Measurements from ENCODE around the gene STAT2. TPM values are rescaled to one million over a fixed set of nuclear protein-coding genes. Genes with fewer than 3 reads are reported as not detected.
A peak's percentile ranks its signal among the peaks of the same experiment; 100 is the strongest.
"Not testable (repeated sequence)": the region's sequence is repeated elsewhere in the genome, so short reads cannot be mapped to it uniquely, and the experiment has no call there.

Gene STAT2
- total RNA-seq, 1 experiment from 2014 or later: 61.2 TPM

DNA sequence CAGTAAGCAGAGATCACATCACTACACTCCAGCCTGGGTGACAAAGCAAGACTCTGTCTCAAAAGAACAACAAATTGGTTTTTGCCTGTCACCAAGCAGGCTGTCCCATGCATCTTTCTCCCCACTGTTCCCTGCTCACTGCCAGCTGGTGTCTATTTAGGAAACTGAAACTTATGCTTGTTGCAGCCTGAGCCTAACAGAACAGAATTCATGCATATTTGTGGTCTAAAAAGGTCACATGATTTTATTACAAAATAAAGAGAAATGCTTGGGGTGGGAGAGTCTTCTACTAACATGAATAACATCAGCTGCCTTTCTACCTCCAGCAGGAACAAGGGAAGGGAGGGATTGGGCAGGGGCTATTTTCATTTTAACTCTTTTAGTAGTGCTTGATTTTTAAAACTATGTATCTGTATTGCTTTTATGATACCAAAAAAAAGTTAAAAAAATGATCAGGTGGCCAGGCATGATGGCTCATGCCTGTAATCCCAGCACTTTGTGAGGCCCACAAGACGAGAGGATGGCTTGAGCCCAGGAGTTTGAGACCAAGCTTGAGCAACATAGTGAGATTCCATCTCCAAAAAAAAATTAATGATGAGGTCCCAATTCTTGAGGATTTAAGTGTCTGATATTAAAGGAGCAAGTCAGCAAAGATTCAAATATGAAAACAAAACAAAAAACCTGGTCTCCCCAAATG lies 923 bp downstream of the STAT2 start:
- CTCF ChIA-PET: interaction anchor here (0.6 to 4.8 kb wide), 6 partner anchors 17 to 431 kb away, joined by 3 to 31 read pairs (median 4); partner anchors contain the start of genes PAN2, PYM1 and SPRYD4
- no peaks in the 10 kb centered on the region for H3K9me3 Mint-ChIP-seq (ENCODE audit: unreplicated experiment)
- H3K27ac Mint-ChIP-seq (ENCODE audit: low read depth, unreplicated experiment): peak overlapping the region; percentile 97
- intact Hi-C loops (cut with micrococcal nuclease): no loop called here
- peaks cover 8% of the 10 kb centered on the region for H3K4me1 Mint-ChIP-seq (ENCODE audit: insufficient read depth, unreplicated experiment)
- peak; percentile 59 for DNase-seq (ENCODE audit: unreplicated experiment)
- no peaks in the 10 kb centered on the region for H3K27me3 Mint-ChIP-seq (ENCODE audit: insufficient read depth, unreplicated experiment)
- H3K4me3 Mint-ChIP-seq (ENCODE audit: unreplicated experiment): peak overlapping the region; percentile 94
- BruUV-seq (replicated peaks): no TSS peak
- POLR2A ChIA-PET: interaction anchor here (0.5 to 5.3 kb wide), 39 partner anchors 9 to 477 kb away, joined by 3 to 87 read pairs (median 5); partner anchors contain the start of genes ATP5F1B, CNPY2, COQ10A and ESYT1
- no peak for TF ChIP-seq CTCF (IDR thresholded peaks at IDR 0.05; ENCODE audit: unreplicated experiment)
- peaks cover 52% of the 10 kb centered on the region for H3K36me3 Mint-ChIP-seq (ENCODE audit: insufficient read depth, unreplicated experiment)

GRCh38 chr12:56351325-56351724 lies 8.6 kb downstream of the STAT2 start:
- TF ChIP-seq CTCF (IDR thresholded peaks at IDR 0.05; ENCODE audit: unreplicated experiment): no peak
- no peaks in the 10 kb centered on the region for H3K4me1 Mint-ChIP-seq (ENCODE audit: insufficient read depth, unreplicated experiment)
- peaks cover 100% of the 10 kb centered on the region for H3K36me3 Mint-ChIP-seq (ENCODE audit: insufficient read depth, unreplicated experiment)
- no peaks in the 10 kb centered on the region for H3K9me3 Mint-ChIP-seq (ENCODE audit: unreplicated experiment)
- BruUV-seq (replicated peaks): no TSS peak
- ChIA-PET CTCF (interaction anchor here (0.8 to 1.3 kb wide), 4 partner anchors 9 to 113 kb away, joined by 3 to 5 read pairs (median 3); partner anchors contain the start of genes IL23A and STAT2), POLR2A (interaction anchor here (0.7 to 4.1 kb wide), 3 partner anchors 9 to 18 kb away, joined by 3 to 24 read pairs (median 9); partner anchors contain the start of genes PAN2 and STAT2)
- no peaks in the 10 kb centered on the region for H3K27me3 Mint-ChIP-seq (ENCODE audit: insufficient read depth, unreplicated experiment)
- DNase-seq (ENCODE audit: unreplicated experiment): no peak
- intact Hi-C loops (cut with micrococcal nuclease): no loop called here
- no peak overlapping the region for H3K4me3 Mint-ChIP-seq (ENCODE audit: unreplicated experiment)
- H3K27ac Mint-ChIP-seq (ENCODE audit: low read depth, unreplicated experiment): no peak overlapping the region

DNA sequence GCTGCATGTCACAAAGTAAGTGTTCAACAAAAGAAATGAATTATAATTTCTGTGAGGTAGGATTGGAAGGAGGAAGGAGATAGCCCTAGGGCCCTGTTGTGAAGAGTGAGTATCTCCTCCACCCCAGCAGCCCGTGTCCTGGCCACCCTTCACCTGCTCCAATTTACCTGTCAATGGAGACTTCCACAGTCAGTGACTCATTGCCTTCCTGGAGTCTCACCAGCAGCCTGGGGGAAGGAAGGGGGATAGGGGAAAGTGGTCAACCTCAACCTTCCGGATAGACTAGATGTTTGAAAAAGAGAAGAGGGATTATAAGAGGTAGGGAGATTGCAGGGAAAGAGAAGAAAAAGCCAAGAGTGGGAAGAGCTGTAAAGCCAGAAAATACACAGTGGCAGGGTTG lies 9.2 kb downstream of the STAT2 start:
- H3K27me3 Mint-ChIP-seq (ENCODE audit: insufficient read depth, unreplicated experiment): no peaks in the 10 kb centered on the region
- H3K9me3 Mint-ChIP-seq (ENCODE audit: unreplicated experiment): no peaks in the 10 kb centered on the region
- H3K4me3 Mint-ChIP-seq (ENCODE audit: unreplicated experiment): no peak overlapping the region
- intact Hi-C loops (cut with micrococcal nuclease): no loop called here
- POLR2A ChIA-PET: interaction anchor here (4.1 kb wide), 1 partner anchor 10 kb away, joined by 24 read pairs; the partner anchor contains the start of gene STAT2
- no peaks in the 10 kb centered on the region for H3K4me1 Mint-ChIP-seq (ENCODE audit: insufficient read depth, unreplicated experiment)
- CTCF ChIA-PET: interaction anchor here (0.6 to 1.3 kb wide), 3 partner anchors 10 to 96 kb away, joined by 3 read pairs; partner anchors contain the start of genes IL23A and STAT2
- H3K27ac Mint-ChIP-seq (ENCODE audit: low read depth, unreplicated experiment): no peak overlapping the region
- TF ChIP-seq CTCF (IDR thresholded peaks at IDR 0.05; ENCODE audit: unreplicated experiment): no peak
- H3K36me3 Mint-ChIP-seq (ENCODE audit: insufficient read depth, unreplicated experiment): peaks cover 100% of the 10 kb centered on the region
- no peak for DNase-seq (ENCODE audit: unreplicated experiment)
- no TSS peak for BruUV-seq (replicated peaks)

GRCh38 chr12:56348776-56349175 lies 11.1 kb downstream of the STAT2 start:
- BruUV-seq (replicated peaks): no TSS peak
- Mint-ChIP-seq H3K4me1 (ENCODE audit: insufficient read depth, unreplicated experiment) (no peaks in the 10 kb centered on the region), H3K36me3 (ENCODE audit: insufficient read depth, unreplicated experiment) (peaks cover 100% of the 10 kb centered on the region), H3K9me3 (ENCODE audit: unreplicated experiment) (no peaks in the 10 kb centered on the region), H3K27me3 (ENCODE audit: insufficient read depth, unreplicated experiment) (no peaks in the 10 kb centered on the region), H3K4me3 (ENCODE audit: unreplicated experiment) (no peak overlapping the region), H3K27ac (ENCODE audit: low read depth, unreplicated experiment) (no peak overlapping the region)
- CTCF ChIA-PET: no interaction called here
- intact Hi-C loops (cut with micrococcal nuclease): no loop called here
- POLR2A ChIA-PET: interaction anchor here (4.1 kb wide), 1 partner anchor 11 kb away, joined by 24 read pairs; the partner anchor contains the start of gene STAT2
- TF ChIP-seq CTCF (IDR thresholded peaks at IDR 0.05; ENCODE audit: unreplicated experiment): no peak
- DNase-seq (ENCODE audit: unreplicated experiment): no peak

DNA sequence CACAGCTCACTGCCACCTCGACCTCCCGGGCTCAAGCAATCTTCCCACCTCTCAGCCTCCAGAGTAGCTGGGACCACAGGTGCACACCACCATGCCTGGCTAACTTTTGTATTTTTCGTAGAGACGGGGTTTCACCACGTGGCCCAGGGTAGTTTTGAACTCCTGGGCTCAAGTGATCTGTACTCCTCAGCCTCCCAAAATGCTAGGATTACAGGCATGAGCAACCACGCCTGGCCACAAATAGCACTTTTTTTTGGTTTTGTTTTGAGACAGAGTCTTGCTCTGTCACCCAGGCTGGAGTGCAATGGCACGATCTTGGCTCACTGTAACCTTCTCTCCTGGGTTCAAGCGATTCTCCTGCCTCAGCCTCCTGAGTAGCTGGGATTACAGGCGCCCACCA lies 12.7 kb downstream of the STAT2 start:
- intact Hi-C loops (cut with micrococcal nuclease); BruUV-seq (replicated peaks); H3K9me3 Mint-ChIP-seq (ENCODE audit: unreplicated experiment); DNase-seq (ENCODE audit: unreplicated experiment); H3K27me3 Mint-ChIP-seq (ENCODE audit: insufficient read depth, unreplicated experiment); H3K4me1 Mint-ChIP-seq (ENCODE audit: insufficient read depth, unreplicated experiment); H3K27ac Mint-ChIP-seq (ENCODE audit: low read depth, unreplicated experiment); H3K4me3 Mint-ChIP-seq (ENCODE audit: unreplicated experiment): not testable (repeated sequence)
- CTCF ChIA-PET: interaction anchor here (0.6 to 0.9 kb wide), 4 partner anchors 11 to 159 kb away, joined by 3 to 5 read pairs (median 4); no protein-coding TSS in a partner anchor
- peaks cover 100% of the 10 kb centered on the region for H3K36me3 Mint-ChIP-seq (ENCODE audit: insufficient read depth, unreplicated experiment)
- POLR2A ChIA-PET: interaction anchor here (0.7 to 1.0 kb wide), 2 partner anchors 13 to 1184 kb away, joined by 3 to 6 read pairs; partner anchors contain the start of gene STAT2
